WTC11 (cell line): ENCODE results near the gene CEP63. TPM values are rescaled to one million over a fixed set of nuclear protein-coding genes. Genes with fewer than 3 reads are reported as not detected.

Source experiments
- ATAC-seq: fragments of 200-7000 bp; cut with Tn5 transposase; 2 replicates; pipeline ENCODE4 v1.10.0; 2021; ENCODE audit warnings: mild to moderate bottlenecking, moderate library complexity
- CTCF ChIA-PET: fragments of 300-600 bp; sonication (Branson Sonifier 250); formaldehyde crosslinking; loops from one replicate; lab custom pipeline; 2021; ENCODE audit warnings: antibody characterized with exemption; lab: Charles Lee
- POLR2A ChIA-PET: fragments of 350-600 bp; sonication (Branson Sonifier 250); formaldehyde crosslinking; loops from one replicate; lab custom pipeline; 2021; ENCODE audit warnings: antibody characterized with exemption; lab: Charles Lee
- DNase-seq: peaks from one replicate; pipeline ENCODE4 v3.0.0; 2021; ENCODE audit warnings: low spot score
- H3K27ac Mint-ChIP-seq: 2 replicates; pipeline ENCODE4 v1.8.0; 2021; ENCODE audit warnings: mixed read lengths
- H3K27me3 Mint-ChIP-seq: 2 replicates; pipeline ENCODE4 v1.8.0; 2021; ENCODE audit warnings: low read depth, mild to moderate bottlenecking, moderate library complexity, mixed read lengths
- H3K36me3 Mint-ChIP-seq: 2 replicates; pipeline ENCODE4 v1.8.0; 2021; ENCODE audit warnings: mixed read lengths
- H3K4me1 Mint-ChIP-seq: 2 replicates; pipeline ENCODE4 v1.8.0; 2022; ENCODE audit warnings: mixed read lengths
- H3K4me3 Mint-ChIP-seq: 2 replicates; pipeline ENCODE4 v1.8.0; 2021; ENCODE audit warnings: mild to moderate bottlenecking, moderate library complexity, mixed read lengths
- H3K9me3 Mint-ChIP-seq: 2 replicates; pipeline ENCODE4 v1.8.0; 2021; ENCODE audit warnings: mixed read lengths
- ATF1 ChIP-seq: sonication (generic); formaldehyde crosslinking; IDR thresholded peaks from 2 replicates; pipeline ENCODE4 v1.8.1; 2023; ENCODE audit warnings: mild to moderate bottlenecking, moderate library complexity, missing genetic modification reagents
- CREB1 ChIP-seq: sonication (generic); formaldehyde crosslinking; IDR thresholded peaks from 2 replicates; pipeline ENCODE4 v1.8.0; 2023; ENCODE audit warnings: mild to moderate bottlenecking, missing genetic modification reagents
- EMX1 ChIP-seq: fragments of 250-450 bp; sonication (Bioruptor Pico); IDR thresholded peaks from 2 replicates; pipeline ENCODE4 v1.8.0; 2021; ENCODE audit warnings: mild to moderate bottlenecking
- FOXK1 ChIP-seq: sonication (generic); formaldehyde crosslinking; IDR thresholded peaks from 2 replicates; pipeline ENCODE4 v1.8.0; 2022; ENCODE audit warnings: mild to moderate bottlenecking, moderate library complexity, missing genetic modification reagents
- GRHL2 ChIP-seq: fragments of 250-450 bp; sonication (Bioruptor Pico); IDR thresholded peaks from 2 replicates; pipeline ENCODE4 v1.8.0; 2022; ENCODE audit warnings: mild to moderate bottlenecking, moderate library complexity; ENCODE audit not compliant: insufficient replicate concordance, severe bottlenecking
- JAZF1 ChIP-seq: fragments of 250-450 bp; sonication (Bioruptor Pico); IDR thresholded peaks from 2 replicates; pipeline ENCODE4 v1.9.0; 2021; ENCODE audit warnings: moderate library complexity, mild to moderate bottlenecking, inconsistent platforms
- OVOL2 ChIP-seq: fragments of 250-450 bp; sonication (Bioruptor Pico); IDR thresholded peaks from 2 replicates; pipeline ENCODE4 v1.9.0; 2021; ENCODE audit warnings: mild to moderate bottlenecking, borderline replicate concordance
- ZNF317 ChIP-seq: sonication (generic); formaldehyde crosslinking; IDR thresholded peaks from 2 replicates; pipeline ENCODE4 v1.8.1; 2023; ENCODE audit warnings: low read depth, mild to moderate bottlenecking, moderate library complexity, missing genetic modification reagents, borderline replicate concordance
- total RNA-seq: library from RNA; stranded (reverse); gene quantifications from 3 replicates; pipeline ENCODE4 v1.2.3, GENCODE V29; 2021
- TF ChIP-seq, protein P1 (sequence below): fragments of 250-450 bp; sonication (Bioruptor Pico); IDR thresholded peaks from 2 replicates; pipeline ENCODE4 v2.1.2; 2022; ENCODE audit warnings: mild to moderate bottlenecking, moderate library complexity
- TF ChIP-seq, protein P2 (sequence below): fragments of 250-450 bp; sonication (Bioruptor Pico); IDR thresholded peaks from 2 replicates; pipeline ENCODE4 v1.9.0; 2021; ENCODE audit warnings: moderate library complexity, mild to moderate bottlenecking, inconsistent platforms, borderline replicate concordance
- TF ChIP-seq, protein P3 (sequence below): sonication (generic); formaldehyde crosslinking; IDR thresholded peaks from 2 replicates; pipeline ENCODE4 v1.8.1; 2023; ENCODE audit warnings: mild to moderate bottlenecking, missing genetic modification reagents
- TF ChIP-seq, protein P4 (sequence below): fragments of 250-450 bp; sonication (Bioruptor Pico); IDR thresholded peaks from 2 replicates; pipeline ENCODE4 v1.9.0; 2021; ENCODE audit warnings: mild to moderate bottlenecking
- TF ChIP-seq, protein P5 (sequence below): sonication (generic); formaldehyde crosslinking; IDR thresholded peaks from 2 replicates; pipeline ENCODE4 v1.8.1; 2023; ENCODE audit warnings: mild to moderate bottlenecking, missing genetic modification reagents, moderate library complexity
- TF ChIP-seq, protein P6 (sequence below): sonication (generic); formaldehyde crosslinking; IDR thresholded peaks from 2 replicates; pipeline ENCODE4 v1.8.0; 2022; ENCODE audit warnings: mild to moderate bottlenecking, missing genetic modification reagents
- TF ChIP-seq, protein P7 (sequence below): sonication (generic); formaldehyde crosslinking; IDR thresholded peaks from 2 replicates; pipeline ENCODE4 v1.8.0; 2023; ENCODE audit warnings: missing genetic modification reagents
- TF ChIP-seq, protein P8 (sequence below): sonication (generic); formaldehyde crosslinking; IDR thresholded peaks from 2 replicates; pipeline ENCODE4 v1.8.0; 2023; ENCODE audit warnings: mild to moderate bottlenecking, missing genetic modification reagents
- TF ChIP-seq, protein P9 (sequence below): sonication (generic); formaldehyde crosslinking; IDR thresholded peaks from 2 replicates; pipeline ENCODE4 v1.8.1; 2022; ENCODE audit warnings: missing genetic modification reagents, borderline replicate concordance

The CEP63 gene
- total RNA-seq, 1 experiment from 2014 or later, result 28.0 TPM

DNA sequence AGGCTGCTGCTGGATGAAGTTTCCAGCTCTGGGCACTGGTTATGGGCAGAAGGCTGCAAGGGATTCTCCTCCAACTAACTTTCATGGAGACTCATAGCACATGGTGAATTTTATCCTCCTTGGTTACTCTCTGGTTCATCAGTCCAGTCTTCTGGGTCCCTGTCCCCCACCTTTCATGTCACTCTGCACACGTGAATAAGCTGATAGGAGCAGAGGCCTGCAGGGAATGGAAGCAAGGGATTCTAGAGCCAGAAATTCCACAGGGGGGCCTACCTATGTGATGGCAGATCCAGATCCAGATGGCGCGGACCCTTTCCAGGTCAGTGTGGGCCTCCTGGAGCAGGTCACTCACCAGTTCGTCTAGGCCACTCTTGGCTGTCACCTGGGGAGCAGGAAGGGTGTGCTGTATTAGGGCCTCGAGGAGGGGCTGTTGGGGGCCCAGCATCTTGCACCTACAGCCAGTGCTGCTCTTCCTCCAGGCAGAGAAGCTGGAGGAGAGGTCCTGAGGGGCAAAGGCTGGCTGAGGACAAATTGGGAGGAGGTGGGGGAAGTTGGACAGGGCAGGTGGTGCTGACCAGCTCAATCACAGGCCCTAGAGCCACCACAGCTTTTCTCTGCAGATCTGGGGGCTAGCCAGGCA lies 134.7 kb downstream of the CEP63 start:
- Mint-ChIP-seq H3K36me3 (no peaks in the 10 kb centered on the region), H3K4me1 (peaks cover 7% of the 10 kb centered on the region; the same call in 1 of the 2 replicates), H3K27ac (no peak overlapping the region), H3K27me3 (no peaks in the 10 kb centered on the region), H3K4me3 (no peak overlapping the region), H3K9me3 (no peaks in the 10 kb centered on the region)
- DNase-seq, result peak; percentile 3
- no peak for TF ChIP-seq FOXK1 (CRISPR knock-in tag)
- TF ChIP-seq, protein P1, sequence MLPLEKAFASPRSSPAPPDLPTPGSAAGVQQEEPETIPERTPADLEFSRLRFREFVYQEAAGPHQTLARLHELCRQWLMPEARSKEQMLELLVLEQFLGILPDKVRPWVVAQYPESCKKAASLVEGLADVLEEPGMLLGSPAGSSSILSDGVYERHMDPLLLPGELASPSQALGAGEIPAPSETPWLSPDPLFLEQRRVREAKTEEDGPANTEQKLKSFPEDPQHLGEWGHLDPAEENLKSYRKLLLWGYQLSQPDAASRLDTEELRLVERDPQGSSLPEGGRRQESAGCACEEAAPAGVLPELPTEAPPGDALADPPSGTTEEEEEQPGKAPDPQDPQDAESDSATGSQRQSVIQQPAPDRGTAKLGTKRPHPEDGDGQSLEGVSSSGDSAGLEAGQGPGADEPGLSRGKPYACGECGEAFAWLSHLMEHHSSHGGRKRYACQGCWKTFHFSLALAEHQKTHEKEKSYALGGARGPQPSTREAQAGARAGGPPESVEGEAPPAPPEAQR, result no peak
- ChIA-PET POLR2A (no interaction called here), CTCF (interaction anchor here (1.1 to 1.9 kb wide), 4 partner anchors 10 to 134 kb away, joined by 3 to 5 read pairs (median 4); no protein-coding TSS in a partner anchor)
- no peak for ATAC-seq

DNA sequence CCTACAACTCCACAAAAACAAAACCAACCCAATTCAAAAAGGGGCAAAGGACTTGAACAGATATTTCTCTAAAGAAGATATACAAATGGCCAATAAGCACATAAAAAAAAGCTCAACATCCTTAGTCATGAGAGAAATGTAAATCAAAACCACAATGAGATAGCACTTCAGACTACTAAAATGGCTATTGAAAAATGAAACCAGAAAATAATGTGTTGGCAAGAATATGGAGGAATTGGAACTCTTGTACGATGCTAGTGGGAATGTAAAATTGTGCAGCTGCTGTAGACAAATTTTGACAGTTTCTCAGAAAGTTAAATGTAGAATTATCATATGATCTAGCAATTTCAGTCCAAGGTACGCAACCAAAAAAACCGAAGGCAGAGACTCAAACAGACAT lies 136.0 kb downstream of the CEP63 start:
- Mint-ChIP-seq H3K4me3 (no peak overlapping the region), H3K36me3 (no peaks in the 10 kb centered on the region), H3K4me1 (peaks cover 7% of the 10 kb centered on the region; the same call in 1 of the 2 replicates), H3K9me3 (no peaks in the 10 kb centered on the region), H3K27me3 (no peaks in the 10 kb centered on the region), H3K27ac (no peak overlapping the region)
- ChIA-PET POLR2A (no interaction called here), CTCF (interaction anchor here (1.4 kb wide), 1 partner anchor 133 kb away, joined by 4 read pairs; no protein-coding TSS in a partner anchor)
- DNase-seq (no peak), ATAC-seq (no peak)
- TF ChIP-seq, protein P2, sequence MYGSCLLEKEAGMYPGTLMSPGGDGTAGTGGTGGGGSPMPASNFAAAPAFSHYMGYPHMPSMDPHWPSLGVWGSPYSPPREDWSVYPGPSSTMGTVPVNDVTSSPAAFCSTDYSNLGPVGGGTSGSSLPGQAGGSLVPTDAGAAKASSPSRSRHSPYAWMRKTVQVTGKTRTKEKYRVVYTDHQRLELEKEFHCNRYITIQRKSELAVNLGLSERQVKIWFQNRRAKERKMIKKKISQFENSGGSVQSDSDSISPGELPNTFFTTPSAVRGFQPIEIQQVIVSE (CRISPR knock-in tag), result no peak
- TF ChIP-seq ZNF317 (CRISPR knock-in tag) (no peak), EMX1 (CRISPR knock-in tag) (no peak), ATF1 (CRISPR knock-in tag) (no peak), JAZF1 (CRISPR knock-in tag) (no peak), GRHL2 (no peak), OVOL2 (CRISPR knock-in tag) (no peak), CREB1 (no peak)
- TF ChIP-seq, protein P3, sequence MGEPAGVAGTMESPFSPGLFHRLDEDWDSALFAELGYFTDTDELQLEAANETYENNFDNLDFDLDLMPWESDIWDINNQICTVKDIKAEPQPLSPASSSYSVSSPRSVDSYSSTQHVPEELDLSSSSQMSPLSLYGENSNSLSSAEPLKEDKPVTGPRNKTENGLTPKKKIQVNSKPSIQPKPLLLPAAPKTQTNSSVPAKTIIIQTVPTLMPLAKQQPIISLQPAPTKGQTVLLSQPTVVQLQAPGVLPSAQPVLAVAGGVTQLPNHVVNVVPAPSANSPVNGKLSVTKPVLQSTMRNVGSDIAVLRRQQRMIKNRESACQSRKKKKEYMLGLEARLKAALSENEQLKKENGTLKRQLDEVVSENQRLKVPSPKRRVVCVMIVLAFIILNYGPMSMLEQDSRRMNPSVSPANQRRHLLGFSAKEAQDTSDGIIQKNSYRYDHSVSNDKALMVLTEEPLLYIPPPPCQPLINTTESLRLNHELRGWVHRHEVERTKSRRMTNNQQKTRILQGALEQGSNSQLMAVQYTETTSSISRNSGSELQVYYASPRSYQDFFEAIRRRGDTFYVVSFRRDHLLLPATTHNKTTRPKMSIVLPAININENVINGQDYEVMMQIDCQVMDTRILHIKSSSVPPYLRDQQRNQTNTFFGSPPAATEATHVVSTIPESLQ (CRISPR knock-in tag), result no peak
- TF ChIP-seq, protein P4, sequence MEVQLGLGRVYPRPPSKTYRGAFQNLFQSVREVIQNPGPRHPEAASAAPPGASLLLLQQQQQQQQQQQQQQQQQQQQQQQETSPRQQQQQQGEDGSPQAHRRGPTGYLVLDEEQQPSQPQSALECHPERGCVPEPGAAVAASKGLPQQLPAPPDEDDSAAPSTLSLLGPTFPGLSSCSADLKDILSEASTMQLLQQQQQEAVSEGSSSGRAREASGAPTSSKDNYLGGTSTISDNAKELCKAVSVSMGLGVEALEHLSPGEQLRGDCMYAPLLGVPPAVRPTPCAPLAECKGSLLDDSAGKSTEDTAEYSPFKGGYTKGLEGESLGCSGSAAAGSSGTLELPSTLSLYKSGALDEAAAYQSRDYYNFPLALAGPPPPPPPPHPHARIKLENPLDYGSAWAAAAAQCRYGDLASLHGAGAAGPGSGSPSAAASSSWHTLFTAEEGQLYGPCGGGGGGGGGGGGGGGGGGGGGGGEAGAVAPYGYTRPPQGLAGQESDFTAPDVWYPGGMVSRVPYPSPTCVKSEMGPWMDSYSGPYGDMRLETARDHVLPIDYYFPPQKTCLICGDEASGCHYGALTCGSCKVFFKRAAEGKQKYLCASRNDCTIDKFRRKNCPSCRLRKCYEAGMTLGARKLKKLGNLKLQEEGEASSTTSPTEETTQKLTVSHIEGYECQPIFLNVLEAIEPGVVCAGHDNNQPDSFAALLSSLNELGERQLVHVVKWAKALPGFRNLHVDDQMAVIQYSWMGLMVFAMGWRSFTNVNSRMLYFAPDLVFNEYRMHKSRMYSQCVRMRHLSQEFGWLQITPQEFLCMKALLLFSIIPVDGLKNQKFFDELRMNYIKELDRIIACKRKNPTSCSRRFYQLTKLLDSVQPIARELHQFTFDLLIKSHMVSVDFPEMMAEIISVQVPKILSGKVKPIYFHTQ (CRISPR knock-in tag), result no peak
- TF ChIP-seq, protein P5, sequence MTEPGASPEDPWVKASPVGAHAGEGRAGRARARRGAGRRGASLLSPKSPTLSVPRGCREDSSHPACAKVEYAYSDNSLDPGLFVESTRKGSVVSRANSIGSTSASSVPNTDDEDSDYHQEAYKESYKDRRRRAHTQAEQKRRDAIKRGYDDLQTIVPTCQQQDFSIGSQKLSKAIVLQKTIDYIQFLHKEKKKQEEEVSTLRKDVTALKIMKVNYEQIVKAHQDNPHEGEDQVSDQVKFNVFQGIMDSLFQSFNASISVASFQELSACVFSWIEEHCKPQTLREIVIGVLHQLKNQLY (CRISPR knock-in tag), result no peak
- TF ChIP-seq, protein P6, sequence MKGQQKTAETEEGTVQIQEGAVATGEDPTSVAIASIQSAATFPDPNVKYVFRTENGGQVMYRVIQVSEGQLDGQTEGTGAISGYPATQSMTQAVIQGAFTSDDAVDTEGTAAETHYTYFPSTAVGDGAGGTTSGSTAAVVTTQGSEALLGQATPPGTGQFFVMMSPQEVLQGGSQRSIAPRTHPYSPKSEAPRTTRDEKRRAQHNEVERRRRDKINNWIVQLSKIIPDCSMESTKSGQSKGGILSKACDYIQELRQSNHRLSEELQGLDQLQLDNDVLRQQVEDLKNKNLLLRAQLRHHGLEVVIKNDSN, result no peak
- TF ChIP-seq, protein P7, sequence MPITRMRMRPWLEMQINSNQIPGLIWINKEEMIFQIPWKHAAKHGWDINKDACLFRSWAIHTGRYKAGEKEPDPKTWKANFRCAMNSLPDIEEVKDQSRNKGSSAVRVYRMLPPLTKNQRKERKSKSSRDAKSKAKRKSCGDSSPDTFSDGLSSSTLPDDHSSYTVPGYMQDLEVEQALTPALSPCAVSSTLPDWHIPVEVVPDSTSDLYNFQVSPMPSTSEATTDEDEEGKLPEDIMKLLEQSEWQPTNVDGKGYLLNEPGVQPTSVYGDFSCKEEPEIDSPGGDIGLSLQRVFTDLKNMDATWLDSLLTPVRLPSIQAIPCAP (CRISPR knock-in tag), result no peak
- TF ChIP-seq, protein P8, sequence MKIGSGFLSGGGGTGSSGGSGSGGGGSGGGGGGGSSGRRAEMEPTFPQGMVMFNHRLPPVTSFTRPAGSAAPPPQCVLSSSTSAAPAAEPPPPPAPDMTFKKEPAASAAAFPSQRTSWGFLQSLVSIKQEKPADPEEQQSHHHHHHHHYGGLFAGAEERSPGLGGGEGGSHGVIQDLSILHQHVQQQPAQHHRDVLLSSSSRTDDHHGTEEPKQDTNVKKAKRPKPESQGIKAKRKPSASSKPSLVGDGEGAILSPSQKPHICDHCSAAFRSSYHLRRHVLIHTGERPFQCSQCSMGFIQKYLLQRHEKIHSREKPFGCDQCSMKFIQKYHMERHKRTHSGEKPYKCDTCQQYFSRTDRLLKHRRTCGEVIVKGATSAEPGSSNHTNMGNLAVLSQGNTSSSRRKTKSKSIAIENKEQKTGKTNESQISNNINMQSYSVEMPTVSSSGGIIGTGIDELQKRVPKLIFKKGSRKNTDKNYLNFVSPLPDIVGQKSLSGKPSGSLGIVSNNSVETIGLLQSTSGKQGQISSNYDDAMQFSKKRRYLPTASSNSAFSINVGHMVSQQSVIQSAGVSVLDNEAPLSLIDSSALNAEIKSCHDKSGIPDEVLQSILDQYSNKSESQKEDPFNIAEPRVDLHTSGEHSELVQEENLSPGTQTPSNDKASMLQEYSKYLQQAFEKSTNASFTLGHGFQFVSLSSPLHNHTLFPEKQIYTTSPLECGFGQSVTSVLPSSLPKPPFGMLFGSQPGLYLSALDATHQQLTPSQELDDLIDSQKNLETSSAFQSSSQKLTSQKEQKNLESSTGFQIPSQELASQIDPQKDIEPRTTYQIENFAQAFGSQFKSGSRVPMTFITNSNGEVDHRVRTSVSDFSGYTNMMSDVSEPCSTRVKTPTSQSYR (CRISPR knock-in tag), result no peak
- TF ChIP-seq, protein P9, sequence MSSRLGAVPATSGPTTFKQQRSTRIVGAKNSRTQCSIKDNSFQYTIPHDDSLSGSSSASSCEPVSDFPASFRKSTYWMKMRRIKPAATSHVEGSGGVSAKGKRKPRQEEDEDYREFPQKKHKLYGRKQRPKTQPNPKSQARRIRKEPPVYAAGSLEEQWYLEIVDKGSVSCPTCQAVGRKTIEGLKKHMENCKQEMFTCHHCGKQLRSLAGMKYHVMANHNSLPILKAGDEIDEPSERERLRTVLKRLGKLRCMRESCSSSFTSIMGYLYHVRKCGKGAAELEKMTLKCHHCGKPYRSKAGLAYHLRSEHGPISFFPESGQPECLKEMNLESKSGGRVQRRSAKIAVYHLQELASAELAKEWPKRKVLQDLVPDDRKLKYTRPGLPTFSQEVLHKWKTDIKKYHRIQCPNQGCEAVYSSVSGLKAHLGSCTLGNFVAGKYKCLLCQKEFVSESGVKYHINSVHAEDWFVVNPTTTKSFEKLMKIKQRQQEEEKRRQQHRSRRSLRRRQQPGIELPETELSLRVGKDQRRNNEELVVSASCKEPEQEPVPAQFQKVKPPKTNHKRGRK (CRISPR knock-in tag), result no peak
